OCI-LY3 (cell line): ENCODE data around the gene ZNF516.

Experiments
- CTCF ChIP-seq: fragments of 200-600, 300-600 bp; sonication (generic); IDR thresholded peaks from 2 replicates; pipeline ENCODE4 v1.5.1; 2014; ENCODE audit warnings: antibody characterized with exemption, low read length, low read depth
- EZH2phosphoT487 ChIP-seq: fragments of 200-600 bp; shearing (Covaris generic); IDR thresholded peaks from 2 replicates; pipeline ENCODE4 v1.6.1; 2018; ENCODE audit warnings: antibody characterized with exemption, mixed run types, low read depth

GRCh38 chr18:76370201-76370600 lies 124.8 kb downstream of the ZNF516 start:
- TF ChIP-seq CTCF = no peak
- no peak for TF ChIP-seq EZH2phosphoT487
